A549 (cell line): Measurements from ENCODE around the gene BICD2. TPM values are rescaled to one million over a fixed set of nuclear protein-coding genes. Genes with fewer than 3 reads are reported as not detected.

Experiments used
- ATAC-seq, 2 experiments: fragments of 200-7000 bp in 1 of 2; fragments of >200 bp in 1 of 2; cut with Nextera tagmentation in 1 of 2; cut with Tn5 transposase in 1 of 2; 3 replicates each; pipeline versions ENCODE4 v1.8.0 to v1.9.1; 2018 to 2020; ENCODE audit warnings: mild to moderate bottlenecking in 1 of 2, moderate library complexity in 1 of 2
- CTCF ChIA-PET: fragments of 300-600 bp; sonication (Branson Sonifier 250); formaldehyde crosslinking; extraction: SDS; loops from one replicate; lab custom pipeline; 2021; ENCODE audit warnings: antibody characterized with exemption, inconsistent platforms; lab: Yijun Ruan, JAX
- POLR2A ChIA-PET: fragments of 350-600 bp; formaldehyde crosslinking; extraction: SDS; loops from one replicate; lab custom pipeline; 2021; ENCODE audit warnings: antibody characterized with exemption, inconsistent platforms; lab: Yijun Ruan, JAX
- DNase-seq, 2 experiments: peaks; one replicate each; pipeline versions ENCODE4 v3.0.0 to v3.0.0-alpha.2; 2011 to 2016; ENCODE audit warnings: low read depth in 1 of 2, low spot score in 1 of 2
- FAIRE-seq: peaks from 2 replicates; lab custom pipeline; 2011; peaks lifted over from hg19 to GRCh38; lab: Jason Lieb, UNC
- H3K27ac ChIP-seq, 2 experiments: fragments of >200 bp; sonication (Bioruptor Twin); formaldehyde crosslinking; 3 replicates each; pipeline ENCODE4 v1.5.1; 2016 to 2017
- H3K4me1 ChIP-seq: fragments of >200 bp; sonication (Bioruptor Twin); formaldehyde crosslinking; 3 replicates; pipeline ENCODE4 v1.6.1; 2016
- H3K4me2 ChIP-seq: fragments of >200 bp; sonication (Bioruptor Twin); formaldehyde crosslinking; 3 replicates; pipeline ENCODE4 v1.6.1; 2016
- H3K4me3 ChIP-seq: fragments of >200 bp; sonication (Bioruptor Twin); formaldehyde crosslinking; 3 replicates; pipeline ENCODE4 v1.5.1; 2016
- H3K9me3 ChIP-seq: fragments of >200 bp; sonication (Bioruptor Twin); formaldehyde crosslinking; 3 replicates; pipeline ENCODE4 v1.6.1; 2016
- BHLHE40 ChIP-seq: IDR thresholded peaks from 2 replicates; pipeline ENCODE4 v1.6.1; 2012; ENCODE audit warnings: low read depth, low read length, inconsistent platforms
- CBX2 ChIP-seq: fragments of 200-600 bp; sonication (generic); IDR thresholded peaks from 2 replicates; pipeline ENCODE4 v1.6.1; 2016; ENCODE audit warnings: low read depth, mild to moderate bottlenecking, borderline replicate concordance
- CEBPB ChIP-seq, 2 experiments: fragments of >200 bp in 1 of 2; sonication (Bioruptor Twin) in 1 of 2; formaldehyde crosslinking in 1 of 2; IDR thresholded peaks; 2 replicates each; pipeline ENCODE4 v1.6.1; 2012 to 2016
- CHD2 ChIP-seq: fragments of 150-350 bp; IDR thresholded peaks from 2 replicates; pipeline ENCODE4 v1.6.1; 2014; ENCODE audit warnings: low read length; ENCODE audit not compliant: partially characterized antibody
- CHD4 ChIP-seq: fragments of 200-600 bp; sonication (generic); IDR thresholded peaks from 2 replicates; pipeline ENCODE4 v1.6.1; 2016; ENCODE audit warnings: antibody characterized with exemption, mild to moderate bottlenecking, borderline replicate concordance
- E2F6 ChIP-seq: IDR thresholded peaks from 2 replicates; pipeline ENCODE4 v1.6.1; 2012; ENCODE audit warnings: low read depth, borderline replicate concordance
- EP300 ChIP-seq, 2 experiments: fragments of >200 bp; sonication (Bioruptor Twin); formaldehyde crosslinking; IDR thresholded peaks; 2 replicates in 1 of 2; 3 replicates in 1 of 2; pipeline ENCODE4 v1.6.1; 2016 to 2017
- ESRRA ChIP-seq: fragments of 150-350 bp; IDR thresholded peaks from 2 replicates; pipeline ENCODE4 v1.6.1; 2014; ENCODE audit warnings: mild to moderate bottlenecking, low read length, borderline replicate concordance
- FOSB ChIP-seq: fragments of 250-450 bp; sonication (Bioruptor Pico); IDR thresholded peaks from 2 replicates; pipeline ENCODE4 v1.5.0; 2020; ENCODE audit warnings: mild to moderate bottlenecking, moderate library complexity
- FOSL2 ChIP-seq, 2 experiments: fragments of 450-650 bp in 1 of 2; fragments of >200 bp in 1 of 2; sonication (Bioruptor Twin) in 1 of 2; formaldehyde crosslinking; IDR thresholded peaks; 2 replicates each; pipeline versions ENCODE4 v1.5.0 to v1.6.1; 2016 to 2020; ENCODE audit warnings: mild to moderate bottlenecking in 1 of 2, moderate library complexity in 1 of 2
- HEYL ChIP-seq: fragments of 250-450 bp; sonication (Bioruptor Pico); IDR thresholded peaks from 2 replicates; pipeline ENCODE4 v1.8.0; 2021; ENCODE audit warnings: mild to moderate bottlenecking, moderate library complexity
- HOXB13 ChIP-seq: fragments of 250-450 bp; sonication (Bioruptor Pico); IDR thresholded peaks from 2 replicates; pipeline ENCODE4 v1.5.0; 2020; ENCODE audit warnings: low read depth, mild to moderate bottlenecking, moderate library complexity
- JUNB ChIP-seq: fragments of >200 bp; sonication (Bioruptor Twin); formaldehyde crosslinking; IDR thresholded peaks from 2 replicates; pipeline ENCODE4 v1.6.1; 2016
- KDM1A ChIP-seq: fragments of 200-600 bp; sonication (generic); IDR thresholded peaks from 2 replicates; pipeline ENCODE4 v1.6.1; 2016; ENCODE audit warnings: low read depth, mild to moderate bottlenecking
- MAFK ChIP-seq: fragments of 450-650 bp; IDR thresholded peaks from 2 replicates; pipeline ENCODE4 v1.6.1; 2014; ENCODE audit not compliant: partially characterized antibody
- NR3C1 ChIP-seq: fragments of >200 bp; sonication (Bioruptor Twin); formaldehyde crosslinking; IDR thresholded peaks from 3 replicates; pipeline ENCODE4 v1.6.1; 2017
- PBX3 ChIP-seq: IDR thresholded peaks from 2 replicates; pipeline ENCODE4 v1.6.1; 2012
- RAD21 ChIP-seq, 2 experiments: fragments of >200 bp in 1 of 2; sonication (Bioruptor Twin) in 1 of 2; formaldehyde crosslinking in 1 of 2; IDR thresholded peaks in 1 of 2; conservative IDR thresholded peaks in 1 of 2; 2 replicates in 1 of 2; 3 replicates in 1 of 2; pipeline ENCODE4 v1.6.1; 2012 to 2018; ENCODE audit warnings: inconsistent platforms in 1 of 2
- SMC3 ChIP-seq: fragments of >200 bp; sonication (Bioruptor Twin); formaldehyde crosslinking; IDR thresholded peaks from 3 replicates; pipeline ENCODE4 v1.6.1; 2018; ENCODE audit warnings: inconsistent platforms
- ZC3H11A ChIP-seq: fragments of 450-650 bp; IDR thresholded peaks from 2 replicates; pipeline ENCODE4 v1.6.1; 2014; ENCODE audit warnings: antibody characterized with exemption, mild to moderate bottlenecking
- WGBS: methylation state at CpG from one replicate; pipeline ENCODE4 v1.1.6; 2017; ENCODE audit errors: missing lambda C conversion rate; 5-methylcytosine and 5-hydroxymethylcytosine counted together
- polyA plus RNA-seq, 4 experiments: library from polyadenylated mRNA; depleted of rRNA in 3 of 4; stranded (reverse); fragments of >200 nt; fragmentation: RNase III in 1 of 4; extraction: RNeasy Plus Mini Kit Qiagen cat#74134 plus additional on column Dnase treatment in 1 of 4; gene quantifications; 2 replicates in 3 of 4; 3 replicates in 1 of 4; pipeline ENCODE4 v1.2.3, GENCODE V29; 2011 to 2017

BICD2 gene
- polyA plus RNA-seq, 2 of the 4 experiments (the other 2 are of a cell fraction): 10.2 to 26.1 TPM

DNA sequence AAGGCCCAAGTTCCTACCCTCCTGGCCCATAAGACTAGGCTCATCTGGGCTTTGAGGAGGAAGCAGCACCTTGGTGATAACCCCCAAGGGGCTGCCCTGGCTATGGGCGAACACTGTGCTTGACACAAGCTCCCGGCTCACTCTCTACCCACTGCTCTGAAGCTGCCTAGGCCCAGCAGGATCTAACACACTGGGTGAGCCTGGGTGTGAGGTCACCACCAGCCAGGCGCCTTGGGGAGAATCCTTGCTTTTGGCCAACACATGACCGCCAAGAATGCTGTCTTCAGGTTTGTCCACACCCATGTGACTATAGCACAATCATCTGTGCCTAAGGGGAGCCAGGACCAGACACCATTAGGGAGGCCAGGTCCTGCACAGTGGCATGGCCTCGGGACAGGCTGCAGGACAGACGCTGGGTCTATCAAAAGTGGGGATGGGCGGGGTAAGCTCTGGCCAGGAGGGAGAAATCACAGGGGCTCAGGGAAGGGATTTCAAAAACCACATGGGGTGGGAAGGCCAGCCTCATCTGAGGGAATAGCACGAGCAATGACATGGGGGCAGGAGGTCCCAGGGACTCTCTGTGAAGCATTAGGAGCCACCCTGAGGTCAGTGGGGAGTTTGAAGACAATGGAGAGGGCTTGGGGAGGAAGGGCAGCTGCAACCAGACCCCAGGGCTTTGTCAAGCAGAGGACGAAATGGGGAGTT lies 29.6 kb downstream of the BICD2 start (continued):
- no peak for TF ChIP-seq RAD21 (conservative IDR thresholded peaks at IDR 0.05 in 1 of 2, IDR thresholded peaks at IDR 0.05 in 1 of 2)
- TF ChIP-seq, all 56 proteins: peak for 0

DNA sequence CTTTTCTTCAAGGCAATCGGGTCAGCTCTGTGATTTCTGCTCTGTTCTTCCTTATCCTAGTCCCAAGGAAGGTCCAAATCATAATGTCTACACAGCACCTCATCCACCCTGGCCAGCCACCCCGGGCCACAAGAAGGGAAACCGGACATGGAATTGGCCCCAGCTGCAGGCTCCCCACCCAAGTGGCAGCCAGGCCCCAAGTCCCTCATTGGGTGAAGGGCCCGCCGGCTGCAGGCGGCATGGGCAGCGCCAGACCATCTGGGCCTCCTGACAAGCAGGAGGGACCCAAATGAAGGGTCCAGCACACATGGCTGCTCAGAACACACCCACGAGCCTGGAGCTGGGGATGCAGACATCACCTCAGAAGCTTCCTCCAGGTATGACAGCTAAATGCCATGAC lies 33.7 kb downstream of the BICD2 start:
- DNase-seq: no peak
- POLR2A ChIA-PET: no interaction called here
- H3K9me3 ChIP-seq: no peaks in the 10 kb centered on the region
- FAIRE-seq: no peak
- no peak overlapping the region for H3K27ac ChIP-seq
- WGBS: 97% methylated on average over 4 of the region's 8 CpGs
- CTCF ChIA-PET: interaction anchor here (1.5 to 11.8 kb wide), 3 partner anchors 14 to 67 kb away, joined by 3 to 81 read pairs (median 10); no protein-coding TSS in a partner anchor
- no peak overlapping the region for H3K4me3 ChIP-seq
- TF ChIP-seq FOSL2 (IDR thresholded peaks at IDR 0.05) (no peak), FOSL2 (CRISPR knock-in tag; IDR thresholded peaks at IDR 0.05) (no peak), JUNB (no peak), CBX2 (no peak), BHLHE40 (no peak), KDM1A (no peak), ESRRA (no peak), CHD4 (no peak)
- H3K4me1 ChIP-seq: no peaks in the 10 kb centered on the region
- no peak for ATAC-seq
- H3K4me2 ChIP-seq: no peak overlapping the region

DNA sequence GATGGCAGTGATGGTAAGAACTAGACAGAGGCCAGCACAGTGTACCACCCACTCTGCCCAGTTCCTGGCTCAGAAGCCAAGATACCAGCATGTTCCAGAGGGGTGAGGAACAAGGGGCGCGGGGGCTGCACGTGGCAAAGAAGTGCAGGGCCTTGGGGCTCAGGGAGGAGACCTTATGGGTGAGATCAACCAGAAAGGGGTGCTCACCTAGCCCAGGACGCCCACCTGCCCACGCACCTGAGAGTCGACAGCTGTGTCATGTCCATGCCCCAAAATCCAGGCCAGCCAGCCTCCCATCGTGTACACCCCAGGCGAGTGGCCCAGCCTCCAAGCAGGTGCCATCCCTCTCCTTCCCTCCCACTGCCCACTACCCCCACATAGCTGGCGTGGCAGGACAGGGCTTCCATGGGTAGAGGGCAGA lies 34.9 kb downstream of the BICD2 start:
- 95% methylated on average over 9 of the region's 9 CpGs for WGBS
- DNase-seq (no peak), ATAC-seq (no peak; a peak in 1 of 6 replicates), FAIRE-seq (no peak)
- Histone ChIP-seq H3K27ac (no peak overlapping the region), H3K4me1 (no peaks in the 10 kb centered on the region), H3K4me3 (no peak overlapping the region), H3K9me3 (no peaks in the 10 kb centered on the region), H3K4me2 (no peak overlapping the region)
- ChIA-PET POLR2A (no interaction called here), CTCF (interaction anchor here (0.6 to 11.8 kb wide), 6 partner anchors 13 to 66 kb away, joined by 3 to 81 read pairs (median 4); no protein-coding TSS in a partner anchor)
- TF ChIP-seq E2F6 (no peak), HEYL (no peak), ZC3H11A (no peak), CEBPB (IDR thresholded peaks at IDR 0.05) (no peak), MAFK (no peak), EP300 (IDR thresholded peaks at IDR 0.05) (no peak), FOSB (CRISPR knock-in tag) (no peak), PBX3 (no peak), NR3C1 (no peak), SMC3 (no peak), KDM1A (no peak), HOXB13 (no peak), RAD21 (conservative IDR thresholded peaks at IDR 0.05 in 1 of 2, IDR thresholded peaks at IDR 0.05 in 1 of 2) (no peak), CHD2 (no peak)
